HG02973 (cell line): ENCODE data around the gene FARSB.
"Not testable (repeated sequence)": the region's sequence is repeated elsewhere in the genome, so short reads cannot be mapped to it uniquely, and the experiment has no call there.

Experiments
- ATAC-seq: cut with Tn5 transposase; IDR thresholded peaks from one replicate; pipeline ENCODE4 v1.9.1; 2021; ENCODE audit warnings: moderate library complexity; ENCODE audit not compliant: unreplicated experiment

The FARSB gene

GRCh38 chr2:222609381-222609780 lies 46.5 kb downstream of the FARSB start:
- ATAC-seq = no peak

- ATAC-seq = no peak
These were observed 47.8 kb downstream of the FARSB start for GRCh38 chr2:222608081-222608480.

GRCh38 chr2:222606306-222606705 lies 49.6 kb downstream of the FARSB start:
- no peak for ATAC-seq

GRCh38 chr2:222604749-222605515 lies 51.0 kb downstream of the FARSB start:
- no peak for ATAC-seq

- ATAC-seq = no peak
These were observed 52.4 kb downstream of the FARSB start for GRCh38 chr2:222603501-222603900.

GRCh38 chr2:222598611-222599010 lies 57.3 kb downstream of the FARSB start:
- no peak for ATAC-seq

- no peak for ATAC-seq
These were observed 60.3 kb downstream of the FARSB start for GRCh38 chr2:222595581-222595980.

- ATAC-seq = no peak
These were observed 61.2 kb downstream of the FARSB start for GRCh38 chr2:222594679-222595078.

GRCh38 chr2:222592176-222592575 lies 63.7 kb downstream of the FARSB start:
- no peak for ATAC-seq

- ATAC-seq = no peak
These were observed 64.2 kb downstream of the FARSB start for GRCh38 chr2:222591661-222592060.

GRCh38 chr2:222584589-222584988 lies 71.3 kb downstream of the FARSB start:
- ATAC-seq = not testable (repeated sequence)

GRCh38 chr2:222582928-222583327 lies 73.0 kb downstream of the FARSB start:
- no peak for ATAC-seq

- no peak for ATAC-seq
These were observed 78.6 kb downstream of the FARSB start for GRCh38 chr2:222577341-222577740.

- ATAC-seq = no peak
These were observed 79.5 kb downstream of the FARSB start for GRCh38 chr2:222576171-222577081.

GRCh38 chr2:222575618-222576017 lies 80.3 kb downstream of the FARSB start:
- ATAC-seq = no peak

GRCh38 chr2:222572751-222573174 lies 83.1 kb downstream of the FARSB start:
- ATAC-seq = no peak

GRCh38 chr2:222572264-222572721 lies 83.6 kb downstream of the FARSB start:
- no peak for ATAC-seq

GRCh38 chr2:222569826-222570225 lies 86.1 kb downstream of the FARSB start:
- ATAC-seq = no peak

GRCh38 chr2:222568865-222569264 lies 87.0 kb downstream of the FARSB start:
- no peak for ATAC-seq

- ATAC-seq = no peak
These were observed 89.7 kb downstream of the FARSB start for GRCh38 chr2:222566229-222566628.

GRCh38 chr2:222563936-222564335 lies 92.0 kb downstream of the FARSB start:
- ATAC-seq = no peak
